Liver (tissue), 9 donors: ENCODE results near the gene SYTL1. TPM values are rescaled to one million over a fixed set of nuclear protein-coding genes. Genes with fewer than 3 reads are reported as not detected.
A peak's percentile ranks its signal among the peaks of the same experiment; 100 is the strongest.

ENCODE experiments used
- DNase-seq: peaks from one replicate; pipeline ENCODE4 v3.0.0-alpha.2; 2017; ENCODE audit warnings: low spot score
- H3K27ac ChIP-seq, 2 donors: one replicate each; pipeline ENCODE4 v1.7.0; 2013; ENCODE audit warnings: inconsistent platforms in 2 of 2, low read length in 2 of 2, control low read depth in 1 of 2, low read depth in 1 of 2, mild to moderate bottlenecking in 1 of 2
- H3K27me3 ChIP-seq, 4 donors: one replicate each; pipeline versions ENCODE4 v1.6.1 to v1.7.0; 2013; ENCODE audit warnings: low read length in 3 of 4, inconsistent platforms in 1 of 4, mild to moderate bottlenecking in 1 of 4, moderate library complexity in 1 of 4; ENCODE audit not compliant: control insufficient read depth in 4 of 4, insufficient read depth in 4 of 4
- H3K36me3 ChIP-seq, 4 donors: one replicate each; pipeline versions ENCODE4 v1.6.1 to v1.7.0; 2013; ENCODE audit warnings: low read length in 3 of 4, mild to moderate bottlenecking in 3 of 4, low read depth in 1 of 4, moderate library complexity in 1 of 4; ENCODE audit not compliant: control insufficient read depth in 4 of 4, insufficient read depth in 3 of 4
- H3K4me1 ChIP-seq, 4 donors: one replicate each; pipeline versions ENCODE4 v1.6.1 to v1.7.0; 2013; ENCODE audit warnings: low read length in 3 of 4, mild to moderate bottlenecking in 3 of 4, moderate library complexity in 1 of 4; ENCODE audit not compliant: control insufficient read depth in 4 of 4, insufficient read depth in 4 of 4
- H3K4me3 ChIP-seq, 3 donors: one replicate each; pipeline versions ENCODE4 v1.6.1 to v1.7.0; 2013; ENCODE audit warnings: low read length in 3 of 3, control low read depth in 1 of 3, low read depth in 1 of 3, mild to moderate bottlenecking in 1 of 3
- H3K9ac ChIP-seq, 2 donors: one replicate each; pipeline ENCODE4 v1.7.0; 2013; ENCODE audit warnings: low read length in 2 of 2, mild to moderate bottlenecking in 2 of 2, moderate library complexity in 2 of 2, control low read depth in 1 of 2, low read depth in 1 of 2
- H3K9me3 ChIP-seq, 4 donors: one replicate each; pipeline versions ENCODE4 v1.6.1 to v1.7.0; 2013; ENCODE audit warnings: low read length in 3 of 4; ENCODE audit not compliant: control insufficient read depth in 4 of 4
- ATF3 ChIP-seq: IDR thresholded peaks from 2 replicates; pipeline ENCODE4 v1.6.1; 2016; ENCODE audit warnings: antibody characterized with exemption
- CTCF ChIP-seq: fragments of 150-350 bp; IDR thresholded peaks from 2 replicates; pipeline ENCODE4 v1.5.1; 2017; ENCODE audit warnings: improper control_type of control experiment, low read depth, low read length; ENCODE audit not compliant: missing input control
- EGR1 ChIP-seq, 2 donors: IDR thresholded peaks; 2 replicates each; pipeline ENCODE4 v1.6.1; 2016 to 2018; ENCODE audit warnings: antibody characterized with exemption in 2 of 2, low read depth in 2 of 2
- FOXA1 ChIP-seq: IDR thresholded peaks from 2 replicates; pipeline ENCODE4 v1.6.1; 2016; ENCODE audit warnings: antibody characterized with exemption
- FOXA2 ChIP-seq: IDR thresholded peaks from 2 replicates; pipeline ENCODE4 v1.6.1; 2016; ENCODE audit warnings: antibody characterized with exemption
- HNF4A ChIP-seq, 2 donors: conservative IDR thresholded peaks; 2 replicates each; pipeline ENCODE4 v1.6.1; 2016; ENCODE audit warnings: antibody characterized with exemption in 2 of 2, mild to moderate bottlenecking in 2 of 2
- HNF4G ChIP-seq: IDR thresholded peaks from 2 replicates; pipeline ENCODE4 v1.6.1; 2016; ENCODE audit warnings: antibody characterized with exemption
- JUND ChIP-seq, 2 donors: IDR thresholded peaks; 2 replicates each; pipeline ENCODE4 v1.6.1; 2016; ENCODE audit warnings: antibody characterized with exemption in 2 of 2
- MAX ChIP-seq: IDR thresholded peaks from 2 replicates; pipeline ENCODE4 v1.6.1; 2016; ENCODE audit warnings: antibody characterized with exemption
- NR2F2 ChIP-seq: IDR thresholded peaks from 2 replicates; pipeline ENCODE4 v1.6.1; 2016; ENCODE audit warnings: antibody characterized with exemption
- RAD21 ChIP-seq, 2 donors: IDR thresholded peaks; 2 replicates each; pipeline ENCODE4 v1.6.1; 2016; ENCODE audit warnings: antibody characterized with exemption in 2 of 2, mild to moderate bottlenecking in 2 of 2
- REST ChIP-seq: IDR thresholded peaks from 2 replicates; pipeline ENCODE4 v1.6.1; 2016; ENCODE audit warnings: antibody characterized with exemption, mild to moderate bottlenecking
- RXRA ChIP-seq, 2 donors: IDR thresholded peaks; 2 replicates each; pipeline ENCODE4 v1.6.1; 2017 to 2018; ENCODE audit warnings: antibody characterized with exemption in 2 of 2, mild to moderate bottlenecking in 1 of 2
- SP1 ChIP-seq: IDR thresholded peaks from 2 replicates; pipeline ENCODE4 v1.6.1; 2018; ENCODE audit warnings: antibody characterized with exemption, mild to moderate bottlenecking
- YY1 ChIP-seq: IDR thresholded peaks from 2 replicates; pipeline ENCODE4 v1.6.1; 2016; ENCODE audit warnings: antibody characterized with exemption, mild to moderate bottlenecking
- ZBTB33 ChIP-seq: IDR thresholded peaks from 2 replicates; pipeline ENCODE4 v1.6.1; 2016; ENCODE audit warnings: antibody characterized with exemption
- WGBS: extraction: QIAGEN DNeasy Blood & Tissue Kit; methylation state at CpG from one replicate; pipeline ENCODE4 v1.1.7; 2013; 5-methylcytosine and 5-hydroxymethylcytosine counted together
- polyA plus RNA-seq, 2 donors: library from polyadenylated mRNA; stranded (reverse) in 1 of 2; unstranded in 1 of 2; fragments of 200-250 nt in 1 of 2; fragments of >200 nt in 1 of 2; fragmentation: Nextera tagmentation in 1 of 2; extraction: Ambion mirVana in 1 of 2; gene quantifications; one replicate each; pipeline versions ENCODE4 v1.2.1 to v1.2.3, GENCODE V29; 2013 to 2015
- total RNA-seq, 2 donors: library from RNA; depleted of rRNA; stranded (reverse); fragments of >200 nt; gene quantifications; one replicate each; pipeline ENCODE4 v1.2.3, GENCODE V29; 2014
- donor health status: healthy.
- donor health status: healthy.
- donor health status: healthy.
- donor health status: healthy.
- donor health status: healthy.

The SYTL1 gene
- total and polyA plus RNA-seq, 4 donors: 0.73 to 3.9 (median 1.4) TPM

GRCh38 chr1:27350663-27351540 lies 9.1 kb downstream of the SYTL1 start (continued):
- TF ChIP-seq JUND (IDR thresholded peaks at IDR 0.05): no peak
- no peak for TF ChIP-seq YY1
- TF ChIP-seq CTCF: no peak

GRCh38 chr1:27351541-27352107 lies 9.8 kb downstream of the SYTL1 start:
- H3K4me1 ChIP-seq: peaks cover 3 to 27% (median 17%) of the 10 kb centered on the region in 4 donors
- TF ChIP-seq HNF4A (conservative IDR thresholded peaks at IDR 0.05): peak in 1 of 2 donors; percentile 40
- TF ChIP-seq ZBTB33: no peak
- H3K4me3 ChIP-seq: no peak overlapping the region
- H3K27ac ChIP-seq: no peak overlapping the region
- H3K27me3 ChIP-seq: no peaks in the 10 kb centered on the region
- WGBS: 43% methylated on average over 8 of the region's 8 CpGs
- H3K9ac ChIP-seq: no peak overlapping the region
- no peaks in the 10 kb centered on the region for H3K9me3 ChIP-seq
- no peak for DNase-seq
- H3K36me3 ChIP-seq: no peaks in the 10 kb centered on the region

- no peaks in the 10 kb centered on the region for H3K36me3 ChIP-seq
- H3K4me3 ChIP-seq: no peak overlapping the region
- TF ChIP-seq HNF4A (conservative IDR thresholded peaks at IDR 0.05) (no peak), REST (no peak), RXRA (IDR thresholded peaks at IDR 0.05) (no peak), FOXA2 (no peak), ZBTB33 (no peak), JUND (IDR thresholded peaks at IDR 0.05) (no peak), ATF3 (no peak), SP1 (no peak), HNF4G (no peak), MAX (no peak), RAD21 (IDR thresholded peaks at IDR 0.05) (no peak), NR2F2 (no peak), FOXA1 (no peak), YY1 (no peak), EGR1 (IDR thresholded peaks at IDR 0.05; ENCODE audit: low read depth in 2 of 2) (no peak), CTCF (no peak)
- H3K27me3 ChIP-seq: no peaks in the 10 kb centered on the region
- peaks cover 3 to 31% (median 22%) of the 10 kb centered on the region in 4 donors for H3K4me1 ChIP-seq
- H3K27ac ChIP-seq: no peak overlapping the region
- no peak for DNase-seq
- H3K9me3 ChIP-seq: no peaks in the 10 kb centered on the region
- WGBS: 93% methylated on average over 13 of the region's 13 CpGs
- no peak overlapping the region for H3K9ac ChIP-seq
These were observed 11.3 kb downstream of the SYTL1 start for GRCh38 chr1:27353166-27353565.
